Measurements from ENCODE around the gene INSR. TPM values are rescaled to one million over a fixed set of nuclear protein-coding genes. Genes with fewer than 3 reads are reported as not detected.

INSR gene
- total and polyA plus RNA-seq, 2 of the 8 experiments (the other 6 are each of a cell fraction or from before 2014, with no cell fraction given), result 13.1 to 48.7 TPM

- no peak for TF ChIP-seq CHD7 (IDR thresholded peaks at IDR 0.05; ENCODE audit: insufficient replicate concordance, low read length)
- no peak for TF ChIP-seq EP300 (IDR thresholded peaks at IDR 0.05; ENCODE audit: borderline replicate concordance in 1 of 2, low read depth in 2 of 2, low read length in 2 of 2)
- no peak for TF ChIP-seq CBX5 (IDR thresholded peaks at IDR 0.05; ENCODE audit: low read depth, low read length)
- no peak for TF ChIP-seq KDM5A (IDR thresholded peaks at IDR 0.05; ENCODE audit: low read length)
- TF ChIP-seq SP1 (IDR thresholded peaks at IDR 0.05; ENCODE audit: low read depth, low read length), result no peak
- TF ChIP-seq EZH2 (IDR thresholded peaks at IDR 0.05; ENCODE audit: low read depth, low read length, severe bottlenecking), result no peak
- TF ChIP-seq JUN (IDR thresholded peaks at IDR 0.05; ENCODE audit: low read depth, low read length), result no peak
- no peak for TF ChIP-seq POLR2AphosphoS5 (IDR thresholded peaks at IDR 0.05; ENCODE audit: low read depth, low read length)
- TF ChIP-seq BRCA1 (IDR thresholded peaks at IDR 0.05; ENCODE audit: low read depth, low read length), result no peak
- TF ChIP-seq TBP (IDR thresholded peaks at IDR 0.05; ENCODE audit: low read depth, low read length), result no peak
Observed at GRCh38 chr19:7182489-7182888, 111.7 kb downstream of the INSR start (continued).

Data from H1 (cell line).